HepG2 (cell line): Measurements from ENCODE around the gene SLC6A12.

Source experiments
- HNRNPUL1 ChIP-seq: fragments of 200-400 bp; formaldehyde crosslinking; IDR thresholded peaks from 2 replicates; pipeline ENCODE4 v1.6.1; 2017; ENCODE audit warnings: low read depth, mild to moderate bottlenecking, low read length, moderate library complexity
- SIX4 ChIP-seq: sonication (generic); formaldehyde crosslinking; IDR thresholded peaks from 2 replicates; pipeline ENCODE4 v1.4.0; 2020; ENCODE audit warnings: missing genetic modification reagents
- TF ChIP-seq, protein P1 (sequence below): sonication (generic); formaldehyde crosslinking; IDR thresholded peaks from 2 replicates; pipeline ENCODE4 v1.5.0; 2020; ENCODE audit warnings: mild to moderate bottlenecking, missing genetic modification reagents, moderate library complexity
- TF ChIP-seq, protein P2 (sequence below): sonication (generic); formaldehyde crosslinking; IDR thresholded peaks from 2 replicates; pipeline ENCODE4 v1.4.0; 2020; ENCODE audit warnings: missing genetic modification reagents

DNA sequence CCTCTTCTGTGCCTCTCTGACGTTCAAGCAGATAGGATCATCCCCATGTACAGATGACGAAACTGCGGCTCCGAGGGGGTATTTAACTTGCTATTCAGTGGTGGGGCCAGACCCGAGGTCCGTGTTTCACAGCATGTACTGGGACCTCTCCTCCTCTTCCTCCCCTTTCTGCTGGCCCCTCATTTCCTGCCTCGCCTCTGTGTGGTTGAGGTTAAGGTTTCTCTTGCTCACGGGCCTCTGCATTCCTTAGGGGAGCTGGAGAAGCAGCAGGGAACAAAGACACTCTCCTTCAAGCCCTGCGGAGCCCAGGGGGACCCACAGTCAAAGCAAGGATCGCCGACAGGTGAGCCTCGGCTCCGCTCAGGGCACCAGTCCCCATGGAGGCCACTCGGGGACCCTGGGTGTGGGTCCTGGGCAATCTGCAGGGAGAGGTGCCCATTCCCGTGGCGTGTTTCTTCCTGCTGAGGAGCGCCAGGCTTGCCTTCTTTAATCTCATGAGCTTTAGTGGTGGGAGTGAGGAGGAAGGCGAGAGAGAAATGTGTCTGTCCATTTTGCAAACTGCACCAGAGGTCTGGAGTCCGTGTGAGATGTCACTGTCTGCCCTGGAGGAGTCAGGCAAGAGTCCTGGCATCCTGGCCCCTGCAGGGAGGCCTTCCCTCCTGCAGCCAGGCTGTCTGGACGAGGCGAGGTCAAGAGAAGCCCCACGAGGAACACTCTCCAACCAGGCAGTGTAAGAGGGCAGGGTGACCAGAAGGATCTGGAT lies 45.0 kb downstream of the SLC6A12 start:
- TF ChIP-seq, protein P1, sequence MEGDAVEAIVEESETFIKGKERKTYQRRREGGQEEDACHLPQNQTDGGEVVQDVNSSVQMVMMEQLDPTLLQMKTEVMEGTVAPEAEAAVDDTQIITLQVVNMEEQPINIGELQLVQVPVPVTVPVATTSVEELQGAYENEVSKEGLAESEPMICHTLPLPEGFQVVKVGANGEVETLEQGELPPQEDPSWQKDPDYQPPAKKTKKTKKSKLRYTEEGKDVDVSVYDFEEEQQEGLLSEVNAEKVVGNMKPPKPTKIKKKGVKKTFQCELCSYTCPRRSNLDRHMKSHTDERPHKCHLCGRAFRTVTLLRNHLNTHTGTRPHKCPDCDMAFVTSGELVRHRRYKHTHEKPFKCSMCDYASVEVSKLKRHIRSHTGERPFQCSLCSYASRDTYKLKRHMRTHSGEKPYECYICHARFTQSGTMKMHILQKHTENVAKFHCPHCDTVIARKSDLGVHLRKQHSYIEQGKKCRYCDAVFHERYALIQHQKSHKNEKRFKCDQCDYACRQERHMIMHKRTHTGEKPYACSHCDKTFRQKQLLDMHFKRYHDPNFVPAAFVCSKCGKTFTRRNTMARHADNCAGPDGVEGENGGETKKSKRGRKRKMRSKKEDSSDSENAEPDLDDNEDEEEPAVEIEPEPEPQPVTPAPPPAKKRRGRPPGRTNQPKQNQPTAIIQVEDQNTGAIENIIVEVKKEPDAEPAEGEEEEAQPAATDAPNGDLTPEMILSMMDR (CRISPR knock-in tag) = no peak
- TF ChIP-seq HNRNPUL1 = no peak
- TF ChIP-seq, protein P2, sequence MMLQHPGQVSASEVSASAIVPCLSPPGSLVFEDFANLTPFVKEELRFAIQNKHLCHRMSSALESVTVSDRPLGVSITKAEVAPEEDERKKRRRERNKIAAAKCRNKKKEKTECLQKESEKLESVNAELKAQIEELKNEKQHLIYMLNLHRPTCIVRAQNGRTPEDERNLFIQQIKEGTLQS (CRISPR knock-in tag) = no peak
- TF ChIP-seq SIX4 = no peak
